Lung (tissue), 12 donors: ENCODE data around the gene ENOX2. TPM values are rescaled to one million over a fixed set of nuclear protein-coding genes. Genes with fewer than 3 reads are reported as not detected.

ENCODE experiments used
- ATAC-seq: fragments of 200-7000 bp; cut with Tn5 transposase; one replicate; pipeline ENCODE4 v1.9.1; 2020; ENCODE audit warnings: moderate number of reproducible peaks; ENCODE audit not compliant: insufficient read depth, low FRiP score
- DNase-seq, 3 donors: peaks; one replicate each; pipeline ENCODE4 v3.0.0-alpha.2; 2013 to 2017
- H3K27ac ChIP-seq, 2 donors: one replicate each; pipeline ENCODE4 v1.5.1; 2013; ENCODE audit warnings: mild to moderate bottlenecking in 2 of 2, moderate library complexity in 2 of 2, control low read depth in 1 of 2, inconsistent platforms in 1 of 2, low read depth in 1 of 2, low read length in 1 of 2
- H3K27me3 ChIP-seq, 3 donors: one replicate each; pipeline ENCODE4 v1.5.1; 2013; ENCODE audit warnings: low read length in 2 of 3; ENCODE audit not compliant: control insufficient read depth in 3 of 3, insufficient read depth in 3 of 3
- H3K36me3 ChIP-seq, 4 donors: one replicate each; pipeline ENCODE4 v1.5.1; 2013; ENCODE audit warnings: low read length in 4 of 4, mild to moderate bottlenecking in 1 of 4, moderate library complexity in 1 of 4; ENCODE audit not compliant: control insufficient read depth in 4 of 4, insufficient read depth in 4 of 4
- H3K4me1 ChIP-seq, 5 donors: one replicate each; pipeline ENCODE4 v1.5.1; 2013; ENCODE audit warnings: low read length in 5 of 5, mild to moderate bottlenecking in 2 of 5, moderate library complexity in 1 of 5; ENCODE audit not compliant: control insufficient read depth in 5 of 5, insufficient read depth in 5 of 5
- H3K4me3 ChIP-seq: one replicate; pipeline ENCODE4 v1.5.1; 2013; ENCODE audit warnings: mild to moderate bottlenecking, control low read depth, moderate library complexity
- H3K9ac ChIP-seq, 2 donors: one replicate each; pipeline ENCODE4 v1.5.1; 2013; ENCODE audit warnings: low read length in 2 of 2, control low read depth in 1 of 2; ENCODE audit not compliant: insufficient read depth in 1 of 2
- H3K9me3 ChIP-seq, 4 donors: one replicate each; pipeline ENCODE4 v1.5.1; 2013; ENCODE audit warnings: low read length in 3 of 4, mild to moderate bottlenecking in 1 of 4, moderate library complexity in 1 of 4; ENCODE audit not compliant: control insufficient read depth in 4 of 4, insufficient read depth in 3 of 4
- CTCF ChIP-seq: IDR thresholded peaks from 2 replicates; pipeline ENCODE4 v1.5.1; 2012; ENCODE audit warnings: mild to moderate bottlenecking; ENCODE audit errors: control extremely low read depth, extremely low read depth
- WGBS, 2 donors: extraction: QIAGEN DNeasy Blood & Tissue Kit; methylation state at CpG; one replicate each; pipeline ENCODE4 v1.1.7; 2013; 5-methylcytosine and 5-hydroxymethylcytosine counted together
- polyA plus RNA-seq, 2 donors: library from polyadenylated mRNA; stranded (reverse); fragments of 200-250 nt; gene quantifications; one replicate each; pipeline ENCODE4 v1.2.1, GENCODE V29; 2013
- total RNA-seq, 2 donors: library from RNA; depleted of rRNA in 1 of 2; stranded (reverse); fragments of >200 nt in 1 of 2; gene quantifications; one replicate each; pipeline ENCODE4 v1.2.1, GENCODE V29; 2014 to 2021
- donor health status: control.
- donor health status: control.
- donor health status: Bipolar disorder and iron deficiency.
- donor health status: healthy.
- donor health status: DM: yes; HTN: yes; CAD: no.

Gene ENOX2
- total and polyA plus RNA-seq, 4 donors, result 3.4 to 15.8 (median 10.8) TPM

GRCh38 chrX:130669233-130669632 is 233.8 kb downstream of the ENOX2 start:
- Histone ChIP-seq H3K27ac (no peak overlapping the region), H3K36me3 (peaks cover 0 to 5% (median under 1%) of the 10 kb centered on the region in 4 donors), H3K9me3 (peaks cover 0 to 9% (median 1%) of the 10 kb centered on the region in 4 donors), H3K4me1 (no peaks in the 10 kb centered on the region), H3K4me3 (no peak overlapping the region), H3K9ac (no peak overlapping the region), H3K27me3 (peaks cover 0 to 2% (median 0%) of the 10 kb centered on the region in 3 donors)
- ATAC-seq (no peak), DNase-seq (no peak)
- TF ChIP-seq CTCF, result no peak
- WGBS, 2 donors, result 44 to 73% methylated on average over 1 of the region's 1 CpG

- no peak overlapping the region for H3K9ac ChIP-seq
- TF ChIP-seq CTCF, result no peak
- no peak overlapping the region for H3K4me3 ChIP-seq
- peaks cover 0 to 5% (median 0%) of the 10 kb centered on the region in 4 donors for H3K36me3 ChIP-seq
- H3K4me1 ChIP-seq, result no peaks in the 10 kb centered on the region
- WGBS, 2 donors, result 73 to 100% methylated on average over 3 of the region's 3 CpGs
- H3K27ac ChIP-seq, result no peak overlapping the region
- peaks cover 0 to 1% (median 0%) of the 10 kb centered on the region in 4 donors for H3K9me3 ChIP-seq
- peaks cover 0 to 2% (median 0%) of the 10 kb centered on the region in 3 donors for H3K27me3 ChIP-seq
- DNase-seq (no peak), ATAC-seq (no peak)
Observed at GRCh38 chrX:130665263-130665662, 237.7 kb downstream of the ENOX2 start.

GRCh38 chrX:130658310-130658709 is 244.7 kb downstream of the ENOX2 start:
- no peak for TF ChIP-seq CTCF
- H3K9me3 ChIP-seq, result peaks cover 0 to 1% (median 0%) of the 10 kb centered on the region in 4 donors
- DNase-seq (no peak), ATAC-seq (no peak)
- H3K36me3 ChIP-seq, result peaks cover 0 to 7% (median under 1%) of the 10 kb centered on the region in 4 donors
- H3K27ac ChIP-seq, result no peak overlapping the region
- H3K4me1 ChIP-seq, result no peaks in the 10 kb centered on the region
- peaks cover 0 to 2% (median 0%) of the 10 kb centered on the region in 3 donors for H3K27me3 ChIP-seq
- H3K4me3 ChIP-seq, result no peak overlapping the region
- H3K9ac ChIP-seq, result no peak overlapping the region

GRCh38 chrX:130654409-130654950 is 248.5 kb downstream of the ENOX2 start:
- DNase-seq (no peak), ATAC-seq (no peak)
- no peak for TF ChIP-seq CTCF
- no peaks in the 10 kb centered on the region for H3K4me1 ChIP-seq
- no peaks in the 10 kb centered on the region for H3K9me3 ChIP-seq
- peaks cover 0 to 7% (median under 1%) of the 10 kb centered on the region in 4 donors for H3K36me3 ChIP-seq
- 57 to 84% methylated on average over 4 of the region's 4 CpGs for WGBS, 2 donors
- H3K27me3 ChIP-seq, result peaks cover 0 to 10% (median 2%) of the 10 kb centered on the region in 3 donors
- no peak overlapping the region for H3K27ac ChIP-seq
- H3K9ac ChIP-seq, result no peak overlapping the region
- no peak overlapping the region for H3K4me3 ChIP-seq
